Left ventricle myocardium inferior (tissue), 1 donor: Measurements from ENCODE around the gene TP53BP2. TPM values are rescaled to one million over a fixed set of nuclear protein-coding genes. Genes with fewer than 3 reads are reported as not detected.

Source experiments
- DNase-seq: peaks from one replicate; pipeline ENCODE4 v3.0.0-alpha.2; 2020
- H3K27ac ChIP-seq: fragments of 200-600 bp; replicated peaks from 2 replicates; pipeline ENCODE4 v1.8.0; 2021
- H3K27me3 ChIP-seq: fragments of 200-600 bp; 2 replicates; pipeline ENCODE4 v1.8.0; 2021; ENCODE audit warnings: low read depth
- H3K36me3 ChIP-seq: fragments of 200-600 bp; 2 replicates; pipeline ENCODE4 v1.8.0; 2021
- H3K4me1 ChIP-seq: fragments of 200-600 bp; 2 replicates; pipeline ENCODE4 v1.8.0; 2021
- H3K4me3 ChIP-seq: fragments of 200-600 bp; 2 replicates; pipeline ENCODE4 v1.8.0; 2021; ENCODE audit warnings: mild to moderate bottlenecking, moderate library complexity
- H3K9me3 ChIP-seq: fragments of 200-600 bp; replicated peaks from 2 replicates; pipeline ENCODE4 v1.8.0; 2021
- intact Hi-C: fragments of 100-400 bp; cut with micrococcal nuclease; formaldehyde crosslinking; loops from one replicate; pipeline ENCODE4 v1.11.0; 2022
- total RNA-seq: library from RNA; stranded (reverse); fragmentation: NEBNext Ultra II Directional; extraction: Animal tissue kit (Norgen Biotek cat#: 25700); gene quantifications from one replicate; pipeline ENCODE4 v1.2.1, GENCODE V29; 2021
- TF ChIP-seq, protein P1 (sequence below): fragments of 200-600 bp; IDR thresholded peaks from 2 replicates; pipeline ENCODE4 v1.8.0; 2021; ENCODE audit warnings: antibody characterized with exemption, mild to moderate bottlenecking, borderline replicate concordance
- donor health status: DM: no; HTN: yes; CAD: no; lungs with severe emphysema.

The TP53BP2 gene
- total RNA-seq, 1 donor from 2014 or later = 19.0 TPM

DNA sequence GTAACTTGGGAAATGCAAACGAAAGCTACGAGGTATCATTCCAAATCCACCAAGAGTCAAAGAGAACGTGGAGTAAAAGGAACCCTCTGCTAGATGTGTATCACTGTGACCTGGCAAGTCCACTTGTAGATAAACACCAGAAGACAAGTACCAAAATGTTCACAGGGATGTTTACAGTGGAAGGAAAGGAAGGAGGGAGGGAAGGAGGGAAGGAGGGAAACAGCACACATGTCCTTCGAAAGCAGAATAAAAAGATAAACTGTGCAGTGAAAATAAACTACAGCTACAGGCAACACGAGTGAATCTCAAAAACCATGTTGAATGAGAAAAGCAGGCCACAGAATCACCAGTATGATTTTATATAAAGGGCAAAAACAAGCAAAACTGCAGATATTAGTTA is 59.9 kb downstream of the TP53BP2 start:
- Histone ChIP-seq H3K4me1 (no peaks in the 10 kb centered on the region), H3K9me3 (no peaks in the 10 kb centered on the region), H3K4me3 (no peak overlapping the region), H3K27me3 (no peaks in the 10 kb centered on the region), H3K27ac (no peak overlapping the region), H3K36me3 (peaks cover 62% of the 10 kb centered on the region)
- intact Hi-C loops = no loop called here
- TF ChIP-seq, protein P1, sequence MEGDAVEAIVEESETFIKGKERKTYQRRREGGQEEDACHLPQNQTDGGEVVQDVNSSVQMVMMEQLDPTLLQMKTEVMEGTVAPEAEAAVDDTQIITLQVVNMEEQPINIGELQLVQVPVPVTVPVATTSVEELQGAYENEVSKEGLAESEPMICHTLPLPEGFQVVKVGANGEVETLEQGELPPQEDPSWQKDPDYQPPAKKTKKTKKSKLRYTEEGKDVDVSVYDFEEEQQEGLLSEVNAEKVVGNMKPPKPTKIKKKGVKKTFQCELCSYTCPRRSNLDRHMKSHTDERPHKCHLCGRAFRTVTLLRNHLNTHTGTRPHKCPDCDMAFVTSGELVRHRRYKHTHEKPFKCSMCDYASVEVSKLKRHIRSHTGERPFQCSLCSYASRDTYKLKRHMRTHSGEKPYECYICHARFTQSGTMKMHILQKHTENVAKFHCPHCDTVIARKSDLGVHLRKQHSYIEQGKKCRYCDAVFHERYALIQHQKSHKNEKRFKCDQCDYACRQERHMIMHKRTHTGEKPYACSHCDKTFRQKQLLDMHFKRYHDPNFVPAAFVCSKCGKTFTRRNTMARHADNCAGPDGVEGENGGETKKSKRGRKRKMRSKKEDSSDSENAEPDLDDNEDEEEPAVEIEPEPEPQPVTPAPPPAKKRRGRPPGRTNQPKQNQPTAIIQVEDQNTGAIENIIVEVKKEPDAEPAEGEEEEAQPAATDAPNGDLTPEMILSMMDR = no peak
- DNase-seq = no peak

DNA sequence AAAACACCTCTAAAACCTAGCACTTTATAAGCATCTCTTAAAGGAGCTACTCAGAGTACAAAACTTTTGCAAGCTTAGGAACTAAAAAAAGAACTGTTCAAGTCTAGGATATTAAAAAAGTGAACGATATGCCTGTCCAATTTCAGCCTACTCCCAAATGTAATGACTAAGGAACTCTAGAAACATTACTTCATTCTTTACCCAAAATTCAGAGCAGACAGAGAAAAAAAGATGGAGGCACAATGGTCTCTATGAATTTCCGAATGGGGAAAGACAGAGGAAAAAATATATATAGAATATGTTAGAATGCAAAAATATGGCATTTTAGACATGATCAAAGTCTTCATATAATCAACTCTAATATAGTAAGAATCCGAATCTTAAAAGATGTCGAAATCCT is 61.2 kb downstream of the TP53BP2 start:
- no peak overlapping the region for H3K27ac ChIP-seq
- peaks cover 66% of the 10 kb centered on the region for H3K36me3 ChIP-seq
- H3K4me1 ChIP-seq = no peaks in the 10 kb centered on the region
- no peak for DNase-seq
- no peaks in the 10 kb centered on the region for H3K27me3 ChIP-seq
- intact Hi-C loops = no loop called here
- TF ChIP-seq, protein P1 = no peak
- H3K9me3 ChIP-seq = no peaks in the 10 kb centered on the region
- H3K4me3 ChIP-seq = no peak overlapping the region

DNA sequence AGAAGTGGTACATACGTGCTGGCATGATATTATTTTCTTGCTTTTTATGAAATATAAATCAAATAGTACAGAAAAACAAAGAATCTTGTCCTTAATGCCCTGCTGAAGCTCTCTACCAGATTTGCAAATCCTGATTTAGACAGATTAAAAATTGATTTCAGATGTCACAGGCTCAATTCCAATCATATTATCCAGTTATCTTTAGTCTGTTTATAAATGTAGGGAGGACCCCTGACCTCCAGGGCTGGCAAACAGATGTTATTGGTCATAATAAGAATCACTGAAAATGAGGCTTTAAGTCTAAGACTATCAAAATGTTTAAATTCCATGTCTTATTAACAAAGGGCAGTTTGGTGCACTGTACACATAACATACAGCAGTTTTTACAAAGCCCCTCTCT is 62.1 kb downstream of the TP53BP2 start:
- DNase-seq = no peak
- TF ChIP-seq, protein P1 = no peak
- Histone ChIP-seq H3K9me3 (no peaks in the 10 kb centered on the region), H3K27ac (no peak overlapping the region), H3K27me3 (no peaks in the 10 kb centered on the region), H3K4me1 (no peaks in the 10 kb centered on the region), H3K4me3 (no peak overlapping the region), H3K36me3 (peaks cover 67% of the 10 kb centered on the region)
- intact Hi-C loops = no loop called here

DNA sequence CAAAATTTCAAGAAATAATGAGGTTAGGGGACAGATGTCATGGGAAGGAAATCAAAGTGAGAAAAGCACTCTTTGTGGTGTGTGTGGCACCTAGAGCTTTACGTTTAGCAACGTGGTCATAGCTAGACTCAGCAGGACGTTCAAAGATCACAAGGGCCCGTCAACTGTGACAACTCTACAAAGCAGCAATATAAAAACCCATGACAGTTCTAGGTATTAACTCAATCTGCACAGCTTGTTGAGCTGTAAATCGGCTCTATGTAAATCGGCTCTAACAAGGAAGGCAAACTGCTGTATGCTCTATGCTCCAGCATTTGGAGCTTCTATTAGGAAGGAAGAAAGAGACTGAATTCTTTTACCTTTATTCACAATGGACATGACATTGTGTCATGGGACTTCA is 64.8 kb downstream of the TP53BP2 start:
- H3K4me3 ChIP-seq = no peak overlapping the region
- no peaks in the 10 kb centered on the region for H3K27me3 ChIP-seq
- H3K4me1 ChIP-seq = peaks cover 21% of the 10 kb centered on the region
- TF ChIP-seq, protein P1 = no peak
- no peaks in the 10 kb centered on the region for H3K9me3 ChIP-seq
- H3K27ac ChIP-seq = no peak overlapping the region
- no peak for DNase-seq
- H3K36me3 ChIP-seq = peaks cover 63% of the 10 kb centered on the region
- intact Hi-C loops = no loop called here

DNA sequence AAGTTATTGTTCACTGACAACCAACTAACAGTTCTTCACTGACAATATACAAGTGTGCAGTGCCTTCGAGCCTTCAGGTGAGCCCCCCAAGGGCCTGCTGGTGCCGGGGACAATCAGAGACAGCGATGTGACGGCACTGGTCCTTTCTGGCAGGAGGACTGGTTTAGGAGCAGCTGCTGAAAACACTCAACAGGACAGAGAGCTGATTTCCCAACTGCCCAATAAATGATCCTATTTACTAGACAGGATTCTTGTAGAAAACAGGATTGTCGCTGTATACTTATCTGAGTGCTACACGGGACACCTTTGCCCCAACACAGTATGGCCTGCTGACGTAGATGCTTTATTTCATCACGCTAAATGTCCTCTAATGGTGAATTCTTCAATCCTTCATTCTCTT is 65.4 kb downstream of the TP53BP2 start:
- H3K27ac ChIP-seq = no peak overlapping the region
- intact Hi-C loops = no loop called here
- peaks cover 27% of the 10 kb centered on the region for H3K4me1 ChIP-seq
- TF ChIP-seq, protein P1 = no peak
- DNase-seq = no peak
- peaks cover 68% of the 10 kb centered on the region for H3K36me3 ChIP-seq
- H3K9me3 ChIP-seq = no peaks in the 10 kb centered on the region
- H3K4me3 ChIP-seq = no peak overlapping the region
- H3K27me3 ChIP-seq = no peaks in the 10 kb centered on the region
